ENCODE results near the gene SEMA6C. TPM values are rescaled to one million over a fixed set of nuclear protein-coding genes. Genes with fewer than 3 reads are reported as not detected.

SEMA6C gene
- polyA plus RNA-seq, 1 donor (not counting 4 experiments of a cell fraction or from before 2014, with no cell fraction given), result 0.93 TPM

GRCh38 chr1:151137789-151138188 lies 8.6 kb downstream of the SEMA6C start:
- TF ChIP-seq EZH2 (IDR thresholded peaks at IDR 0.05; ENCODE audit: low read length) (no peak), CTCF (optimal IDR thresholded peaks at IDR 0.05 in 1 of 3, IDR thresholded peaks at IDR 0.05 in 1 of 3, conservative IDR thresholded peaks at IDR 0.05 in 1 of 3; ENCODE audit: extremely low read depth in 1 of 3, insufficient read depth in 2 of 3, low read length in 3 of 3) (no peak)
- Histone ChIP-seq H3K4me2 (ENCODE audit: control insufficient read depth, extremely low read depth, insufficient read depth, low read depth, low read length) (no peak overlapping the region), H3K9ac (ENCODE audit: control insufficient read depth, extremely low read depth, insufficient read depth, low read length) (no peak overlapping the region), H3K4me3 (ENCODE audit: control insufficient read depth in 2 of 3, extremely low read depth in 1 of 3, insufficient read depth in 2 of 3, low read depth in 1 of 3, low read length in 3 of 3) (no peak overlapping the region), H3K27me3 (ENCODE audit: control insufficient read depth, extremely low read depth, insufficient read depth, low read length) (peaks cover 12% of the 10 kb centered on the region), H3K79me2 (ENCODE audit: control insufficient read depth, insufficient read depth, low read length) (no peaks in the 10 kb centered on the region), H3K36me3 (ENCODE audit: control insufficient read depth in 2 of 2, extremely low read depth in 1 of 2, insufficient read depth in 2 of 2, low read length in 2 of 2) (no peaks in the 10 kb centered on the region), H3K9me1 (ENCODE audit: control insufficient read depth, extremely low read depth, insufficient read depth, low read length) (no peaks in the 10 kb centered on the region), H2AFZ (ENCODE audit: control insufficient read depth, low read length) (no peak overlapping the region), H4K20me1 (ENCODE audit: control insufficient read depth, extremely low read depth, insufficient read depth, low read length) (no peaks in the 10 kb centered on the region), H3K9me3 (ENCODE audit: control insufficient read depth, low read depth, low read length) (no peaks in the 10 kb centered on the region), H3K27ac (ENCODE audit: control insufficient read depth, insufficient read depth, low read length) (no peak overlapping the region), H3K4me1 (ENCODE audit: control insufficient read depth, extremely low read depth, insufficient read depth, low read length) (no peaks in the 10 kb centered on the region)
- FAIRE-seq, result no peak
- DNase-seq (ENCODE audit: low read depth, low spot score), result no peak
- dilution Hi-C loops (cut with MboI; ENCODE audit: extremely low pct_ligation_motif_present, low sequenced_read_pairs), result no loop called here

GRCh38 chr1:151135433-151136385 lies 10.7 kb downstream of the SEMA6C start:
- no peaks in the 10 kb centered on the region for H3K9me3 ChIP-seq (ENCODE audit: control insufficient read depth, low read depth, low read length)
- no peak overlapping the region for H2AFZ ChIP-seq (ENCODE audit: control insufficient read depth, low read length)
- peaks cover 10% of the 10 kb centered on the region for H3K4me1 ChIP-seq (ENCODE audit: control insufficient read depth, extremely low read depth, insufficient read depth, low read length)
- H3K36me3 ChIP-seq (ENCODE audit: control insufficient read depth in 2 of 2, extremely low read depth in 1 of 2, insufficient read depth in 2 of 2, low read length in 2 of 2), result no peaks in the 10 kb centered on the region
- no peak for TF ChIP-seq CTCF (optimal IDR thresholded peaks at IDR 0.05 in 1 of 3, IDR thresholded peaks at IDR 0.05 in 1 of 3, conservative IDR thresholded peaks at IDR 0.05 in 1 of 3; ENCODE audit: extremely low read depth in 1 of 3, insufficient read depth in 2 of 3, low read length in 3 of 3)
- no peak for TF ChIP-seq EZH2 (IDR thresholded peaks at IDR 0.05; ENCODE audit: low read length)
- DNase-seq (ENCODE audit: low read depth, low spot score), result no peak
- no peak for FAIRE-seq
- dilution Hi-C loops (cut with MboI; ENCODE audit: extremely low pct_ligation_motif_present, low sequenced_read_pairs), result no loop called here
- no peak overlapping the region for H3K27ac ChIP-seq (ENCODE audit: control insufficient read depth, insufficient read depth, low read length)
- H3K4me2 ChIP-seq (ENCODE audit: control insufficient read depth, extremely low read depth, insufficient read depth, low read depth, low read length), result no peak overlapping the region
- no peaks in the 10 kb centered on the region for H4K20me1 ChIP-seq (ENCODE audit: control insufficient read depth, extremely low read depth, insufficient read depth, low read length)
- peaks cover 23% of the 10 kb centered on the region for H3K27me3 ChIP-seq (ENCODE audit: control insufficient read depth, extremely low read depth, insufficient read depth, low read length)
- H3K9ac ChIP-seq (ENCODE audit: control insufficient read depth, extremely low read depth, insufficient read depth, low read length), result no peak overlapping the region
- no peak overlapping the region for H3K4me3 ChIP-seq (ENCODE audit: control insufficient read depth in 2 of 3, extremely low read depth in 1 of 3, insufficient read depth in 2 of 3, low read depth in 1 of 3, low read length in 3 of 3)
- no peaks in the 10 kb centered on the region for H3K79me2 ChIP-seq (ENCODE audit: control insufficient read depth, insufficient read depth, low read length)
- no peaks in the 10 kb centered on the region for H3K9me1 ChIP-seq (ENCODE audit: control insufficient read depth, extremely low read depth, insufficient read depth, low read length)
